Measurements from ENCODE around the gene DCXR.
A peak's percentile ranks its signal among the peaks of the same experiment; 100 is the strongest.

The DCXR gene

GRCh38 chr17:82036634-82037091 lies 834 bp downstream of the DCXR start:
- no peak for DNase-seq

GRCh38 chr17:82035956-82036633 lies 1.4 kb downstream of the DCXR start:
- DNase-seq: no peak

DNA sequence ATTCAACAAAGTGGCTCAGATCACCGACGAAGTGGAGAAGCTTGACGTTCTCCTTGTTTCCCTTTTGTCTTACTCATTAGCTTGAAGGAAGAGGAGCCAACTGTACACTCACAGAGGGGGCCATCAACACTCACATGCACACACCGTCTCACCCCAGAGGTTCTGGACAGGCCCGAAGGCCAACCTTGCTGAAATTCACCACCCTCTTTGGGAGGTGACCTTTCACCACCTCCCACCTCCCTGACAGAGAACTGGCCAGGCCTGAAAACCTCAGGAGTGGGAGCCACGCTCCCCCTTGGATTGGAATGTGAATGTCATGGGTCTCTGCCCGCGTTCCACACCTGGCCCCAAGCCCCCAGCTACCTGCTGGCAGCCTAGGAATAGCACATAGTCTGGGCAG lies 2.0 kb downstream of the DCXR start:
- no peak for DNase-seq

DNA sequence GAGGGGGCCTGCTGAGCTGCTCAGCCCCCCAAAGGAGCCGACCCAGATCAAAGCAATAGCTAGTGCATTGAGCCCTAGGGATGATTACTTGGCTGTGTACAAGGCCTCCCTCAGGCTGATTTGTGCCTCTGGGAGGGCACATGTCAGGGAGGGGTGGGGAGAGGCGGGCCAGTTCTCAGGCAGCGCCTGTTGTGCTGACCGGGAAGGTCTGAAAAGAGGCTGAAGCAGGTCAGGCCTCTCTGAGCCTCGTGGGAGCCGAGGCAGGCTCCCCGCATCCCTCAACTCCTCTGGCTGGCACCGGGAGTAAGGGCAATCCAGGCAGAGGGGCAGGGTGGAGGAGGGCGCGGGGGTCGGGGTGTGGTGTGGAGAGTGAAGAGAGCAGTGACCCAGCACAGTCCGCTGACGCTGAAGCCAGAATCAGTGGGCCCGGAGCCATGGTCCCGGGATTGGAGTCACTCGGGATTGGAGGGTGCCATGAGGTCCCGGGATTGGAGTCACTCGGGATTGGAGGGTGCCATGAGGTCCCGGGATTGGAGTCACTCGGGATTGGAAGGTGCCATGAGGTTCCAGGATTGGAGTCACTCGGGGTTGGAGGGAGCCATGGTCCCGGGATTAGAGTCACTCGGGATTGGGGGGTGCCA lies 3.0 kb downstream of the DCXR start:
- DNase-seq: no peak

DNA sequence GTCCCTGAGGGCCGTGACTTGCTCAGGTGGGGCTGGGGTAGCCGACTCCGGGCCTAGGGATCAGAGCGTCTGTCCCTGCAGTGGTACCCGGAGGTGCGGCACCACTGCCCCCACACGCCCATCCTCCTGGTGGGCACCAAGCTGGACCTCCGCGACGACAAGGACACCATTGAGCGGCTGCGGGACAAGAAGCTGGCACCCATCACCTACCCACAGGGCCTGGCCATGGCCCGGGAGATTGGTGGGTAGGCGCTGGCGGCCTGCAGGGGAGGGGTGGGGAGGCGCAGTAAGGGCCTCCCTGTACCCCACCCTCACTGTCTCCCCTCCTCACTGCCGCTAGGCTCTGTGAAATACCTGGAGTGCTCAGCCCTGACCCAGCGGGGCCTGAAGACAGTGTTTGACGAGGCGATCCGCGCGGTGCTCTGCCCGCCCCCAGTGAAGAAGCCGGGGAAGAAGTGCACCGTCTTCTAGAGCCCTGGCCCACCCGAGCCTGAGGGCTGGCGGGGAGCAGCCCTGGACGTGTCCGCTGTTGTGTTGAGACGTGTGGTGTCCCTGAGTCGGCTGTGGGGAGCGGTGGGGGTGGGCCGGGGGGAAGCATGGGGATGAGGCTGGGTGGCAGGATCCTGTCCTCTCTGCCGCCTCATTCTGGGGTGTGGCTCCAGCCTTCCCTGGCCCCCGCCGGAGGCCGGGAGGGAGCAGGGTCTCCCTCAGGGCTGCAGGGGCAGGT lies 4.0 kb downstream of the DCXR start:
- no peak for DNase-seq

DNA sequence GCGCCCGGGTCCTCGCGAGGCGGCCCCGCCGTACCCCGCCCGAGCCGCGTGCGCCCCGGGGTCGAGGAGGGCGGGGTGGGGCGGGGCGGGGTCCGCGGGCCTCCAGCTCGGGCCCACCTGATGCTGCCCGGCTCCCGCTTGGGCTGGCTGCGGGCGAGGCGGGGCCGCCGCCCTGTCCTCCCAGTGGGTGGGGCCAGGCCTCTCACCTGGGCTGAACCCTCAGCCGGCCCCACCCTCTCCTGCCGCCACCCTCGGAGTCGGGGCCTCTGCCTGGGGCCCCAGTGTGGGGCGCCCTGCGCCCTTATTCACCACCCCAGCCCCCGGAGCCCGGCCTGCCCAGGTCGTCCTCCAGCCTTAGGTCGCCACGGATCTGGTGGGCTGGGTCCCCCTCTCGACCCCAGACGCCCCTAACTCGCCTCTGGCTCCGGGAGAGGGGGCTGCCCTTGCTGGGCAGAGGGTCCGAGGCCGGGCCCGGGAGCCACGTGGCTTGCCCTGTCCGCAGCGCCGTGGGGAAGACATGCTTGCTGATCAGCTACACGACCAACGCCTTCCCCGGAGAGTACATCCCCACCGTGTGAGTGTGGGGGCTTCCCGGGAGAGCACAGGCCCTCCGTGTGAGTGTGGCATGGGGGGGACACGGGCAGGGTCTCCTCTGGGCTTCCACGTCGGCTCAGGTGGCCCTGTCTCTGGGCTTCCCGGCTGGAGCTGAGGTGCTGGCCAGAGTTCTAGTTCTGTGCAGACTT lies 5.4 kb downstream of the DCXR start:
- peak; percentile 58 for DNase-seq

DNA sequence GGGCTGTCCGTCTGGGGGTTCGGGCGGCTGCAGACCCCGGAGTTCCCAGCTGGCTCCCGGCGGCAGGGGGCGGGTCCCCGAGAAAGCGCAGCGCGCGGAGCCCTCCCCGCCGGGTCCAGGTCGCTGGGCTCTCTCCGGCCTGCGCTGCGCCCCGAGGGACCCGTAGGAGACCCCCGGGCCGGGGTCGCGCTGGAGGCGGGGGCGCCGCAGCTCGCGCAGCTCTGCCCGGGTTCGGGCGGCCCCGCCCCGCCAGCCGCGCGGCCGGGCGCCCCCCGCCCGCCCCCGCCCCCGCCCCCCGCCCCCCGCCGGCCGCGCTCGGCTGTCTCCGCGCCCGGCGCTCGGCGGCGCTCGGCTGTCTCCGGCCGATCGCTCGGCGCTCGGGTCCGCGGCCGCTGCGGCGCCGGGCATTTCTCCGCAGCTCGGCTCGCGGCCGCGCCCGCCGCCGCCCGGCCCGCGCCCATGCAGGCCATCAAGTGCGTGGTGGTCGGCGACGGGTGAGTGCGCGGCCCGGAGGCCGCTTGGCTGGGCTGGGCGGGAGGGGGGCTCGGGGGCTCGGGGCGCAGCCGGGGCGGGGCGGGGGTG lies 6.1 kb downstream of the DCXR start, which contains the start of gene RAC3:
Gene RAC3, plus strand, starts transcription at position 376 of the 582 bp plus-strand sequence. Its CDS starts 84 bp downstream, at position 460.
- DNase-seq: no peak

DNA sequence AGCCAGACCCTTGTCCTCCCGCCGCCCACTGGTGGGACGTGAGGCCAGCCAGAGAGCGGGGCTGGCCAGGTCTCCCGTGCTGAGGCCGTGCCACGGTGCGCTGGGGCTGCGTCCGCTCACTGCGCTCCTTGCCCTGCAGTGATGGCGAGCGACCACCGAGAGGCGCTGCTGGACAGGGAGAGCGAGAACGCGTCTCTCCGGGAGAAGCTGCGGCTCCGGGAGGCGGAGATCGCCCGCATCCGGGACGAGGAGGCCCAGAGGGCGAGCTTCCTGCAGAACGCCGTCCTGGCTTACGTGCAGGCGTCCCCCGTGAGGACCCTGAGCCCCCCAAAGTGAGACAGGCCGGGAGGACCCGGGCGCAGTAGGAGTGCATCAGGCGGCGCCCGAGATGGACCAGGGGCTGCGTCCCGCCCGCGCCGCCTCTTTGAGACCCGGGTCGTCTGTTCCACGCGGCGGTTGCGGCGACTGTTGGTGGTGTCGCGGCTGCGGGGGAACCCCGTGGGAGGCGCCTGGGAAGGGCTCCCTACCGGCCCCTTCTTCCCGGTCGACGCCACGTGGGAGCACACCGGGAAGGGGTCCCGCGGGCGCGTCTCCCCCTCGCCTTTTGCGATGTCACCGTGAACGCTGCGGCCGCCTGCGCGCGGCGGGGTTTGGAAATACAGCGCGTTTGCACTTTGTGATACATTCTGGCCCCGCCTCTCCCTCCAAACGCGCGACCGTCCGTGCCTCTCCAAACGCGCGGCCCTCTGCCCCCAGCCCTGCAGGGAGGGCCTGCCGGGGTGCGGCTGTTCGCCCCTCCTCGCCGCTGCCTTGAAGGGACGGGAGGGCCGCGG lies 6.8 kb downstream of the DCXR start:
- peak; percentile 88 for DNase-seq

DNA sequence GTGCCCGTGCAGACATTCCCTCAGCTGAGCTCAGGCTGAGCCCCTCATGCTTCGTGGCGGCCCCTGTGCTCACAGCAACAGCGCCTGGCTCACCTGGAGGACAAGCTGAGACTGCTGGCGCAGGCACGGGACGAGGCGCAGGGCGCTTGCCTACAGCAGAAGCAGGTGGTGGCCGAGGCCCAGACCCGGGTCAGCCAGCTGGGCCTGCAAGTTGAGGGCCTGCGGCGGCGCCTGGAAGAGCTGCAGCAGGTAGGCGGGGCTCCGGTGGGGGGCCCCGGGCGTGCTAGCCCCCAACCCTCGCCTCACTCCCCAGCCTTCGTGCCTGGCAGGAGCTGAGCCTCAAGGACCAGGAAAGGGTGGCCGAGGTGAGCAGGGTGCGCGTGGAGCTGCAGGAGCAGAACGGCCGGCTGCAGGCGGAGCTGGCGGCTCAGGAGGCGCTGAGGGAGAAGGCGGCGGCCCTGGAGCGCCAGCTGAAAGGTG lies 7.5 kb downstream of the DCXR start:
- no peak for DNase-seq

GRCh38 chr17:82029391-82029790 lies 8.1 kb downstream of the DCXR start:
- no peak for DNase-seq

DNA sequence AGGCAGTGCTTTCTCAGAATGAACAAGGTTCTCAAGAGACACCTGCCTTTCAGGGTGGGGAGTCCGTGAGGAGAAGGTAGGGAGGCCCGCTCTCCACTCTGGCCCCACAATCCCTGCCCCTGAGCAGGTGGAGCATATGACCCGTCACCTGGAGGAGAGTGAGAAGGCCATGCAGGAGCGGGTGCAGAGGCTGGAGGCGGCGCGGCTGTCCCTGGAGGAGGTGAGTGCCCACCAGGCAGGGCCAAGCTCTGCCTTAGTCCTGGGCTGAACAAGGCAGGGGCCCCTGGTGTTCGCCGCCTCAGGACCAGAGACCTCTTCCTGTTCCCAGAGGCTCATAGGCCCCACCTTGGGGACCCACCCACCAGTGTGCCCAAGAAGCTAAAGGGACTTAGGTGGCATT lies 8.5 kb downstream of the DCXR start:
- no peak for DNase-seq

DNA sequence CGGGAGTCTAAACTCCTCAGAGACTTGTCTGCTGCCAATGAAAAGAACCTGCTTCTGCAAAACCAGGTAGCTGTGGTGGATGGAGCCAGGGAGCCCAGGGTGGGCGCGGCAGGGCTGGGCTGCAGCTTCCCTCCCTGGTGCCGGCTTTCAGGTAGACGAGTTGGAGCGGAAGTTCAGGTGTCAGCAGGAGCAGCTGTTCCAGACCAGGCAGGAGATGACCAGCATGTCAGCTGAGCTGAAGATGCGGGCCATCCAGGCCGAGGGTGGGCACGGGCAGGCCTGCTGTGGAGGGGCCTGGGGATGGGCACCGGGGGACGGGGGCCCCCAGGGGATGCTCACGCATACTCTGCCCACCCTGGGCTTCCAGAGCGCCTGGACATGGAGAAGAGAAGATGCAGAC lies 9.3 kb downstream of the DCXR start:
- no peak for DNase-seq

GRCh38 chr17:82025401-82026107 lies 11.9 kb downstream of the DCXR start:
- no peak for DNase-seq

GRCh38 chr17:82024859-82025258 lies 12.6 kb downstream of the DCXR start:
- no peak for DNase-seq

- DNase-seq: peak; percentile 14
These were observed 13.9 kb downstream of the DCXR start for GRCh38 chr17:82023447-82024241.

- DNase-seq: peak; percentile 100
These were observed 14.5 kb downstream of the DCXR start, which contains the start of gene LRRC45 for GRCh38 chr17:82022981-82023446. TSS of gene LRRC45 (plus strand) at chr17:82023305. CDS start at chr17:82023644, 339 bp downstream.

GRCh38 chr17:82022310-82022980 lies 15.1 kb downstream of the DCXR start, which contains the start of gene CENPX:
TSS of gene CENPX (minus strand) at chr17:82022878. CDS start at chr17:82022861, 17 bp downstream.
- peak; percentile 7 for DNase-seq

DNA sequence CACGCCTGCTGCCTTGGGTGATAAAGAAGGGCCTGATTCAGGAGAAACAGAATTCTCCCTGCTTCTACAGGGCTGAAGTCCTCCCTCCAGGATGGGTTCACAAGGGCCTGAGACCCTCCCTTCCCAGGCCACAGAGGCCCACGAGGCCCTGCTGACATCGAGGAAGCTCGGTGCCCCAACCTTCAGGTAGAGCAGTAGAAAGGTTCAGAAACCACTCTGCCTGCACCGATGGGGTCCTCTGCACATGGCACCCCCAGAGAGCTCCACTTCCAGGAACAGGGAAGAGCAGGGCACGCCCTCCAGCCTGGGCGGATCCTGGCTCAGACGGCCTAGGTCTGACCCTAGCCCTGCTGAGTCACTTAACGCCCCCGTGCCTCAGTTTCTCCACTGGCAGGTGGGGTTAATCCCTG lies 15.6 kb downstream of the DCXR start:
- DNase-seq: no peak
